ENCODE data around the gene ESYT2. TPM values are rescaled to one million over a fixed set of nuclear protein-coding genes. Genes with fewer than 3 reads are reported as not detected.

Gene ESYT2
- total and polyA plus RNA-seq, 9 of the 15 experiments (the other 6 are each of a cell fraction or from before 2014, with no cell fraction given), result 5.8 to 86.9 (median 64.7) TPM

GRCh38 chr7:158733775-158734494 is 95.4 kb downstream of the ESYT2 start (continued):
- TF ChIP-seq MLLT1 (IDR thresholded peaks at IDR 0.05) (no peak), RBBP5 (IDR thresholded peaks at IDR 0.05; ENCODE audit: borderline replicate concordance, insufficient read depth, low read length, poor library complexity, severe bottlenecking) (no peak)

- FAIRE-seq (no peak), DNase-seq (ENCODE audit: extremely low read depth in 1 of 4, low spot score in 3 of 4) (no peak), ATAC-seq (no peak)
- Histone ChIP-seq H3K79me2 (ENCODE audit: control insufficient read depth, insufficient read depth, low read length) (no peaks in the 10 kb centered on the region), H4K20me1 (replicated peaks; ENCODE audit: control insufficient read depth, insufficient read depth, low read length) (no peaks in the 10 kb centered on the region), H3K9ac (ENCODE audit: insufficient read depth in 1 of 2, low read depth in 2 of 2, low read length in 2 of 2) (no peak overlapping the region), H3K4me2 (ENCODE audit: insufficient read depth, low read length) (no peak overlapping the region), H3K4me3 (no peak overlapping the region), H3K36me3 (ENCODE audit: control insufficient read depth, insufficient read depth, low read length) (peaks cover 76% of the 10 kb centered on the region), H3K4me1 (replicated peaks in 1 of 2; ENCODE audit: control insufficient read depth in 2 of 2, insufficient read depth in 2 of 2, low read length in 2 of 2) (peaks cover 0 to 13% of the 10 kb centered on the region in 2 experiments; a peak in 2 of 5 replicates), H2AFZ (ENCODE audit: low read depth, low read length) (no peak overlapping the region), H3K9me3 (replicated peaks; ENCODE audit: control insufficient read depth, insufficient read depth, low read depth, low read length) (no peaks in the 10 kb centered on the region), H3K27me3 (ENCODE audit: control insufficient read depth in 2 of 2, insufficient read depth in 2 of 2, low read length in 2 of 2) (no peaks in the 10 kb centered on the region), H3K9me1 (ENCODE audit: control insufficient read depth, insufficient read depth, low read length) (no peaks in the 10 kb centered on the region), H3K27ac (ENCODE audit: extremely low read depth, low read depth, low read length) (no peak overlapping the region)
- intact Hi-C loops (cut with micrococcal nuclease), result no loop called here
- ChIA-PET POLR2A (interaction anchor here (0.6 to 2.0 kb wide), 9 partner anchors 8 to 139 kb away, joined by 3 to 6 read pairs (median 3); partner anchors contain the start of gene NCAPG2), CTCF (ENCODE audit: low intra/inter-chr PET ratio) (no interaction called here)
- in situ Hi-C loops (cut with MboI), result no loop called here
- TF ChIP-seq CCNT2 (IDR thresholded peaks at IDR 0.05; ENCODE audit: borderline replicate concordance, extremely low read depth, insufficient read length, low read depth, low read length), result peak; percentile 0
- TF ChIP-seq CEBPZ (IDR thresholded peaks at IDR 0.05; ENCODE audit: borderline replicate concordance, low read depth, low read length), result no peak
- 48% methylated on average over 1 of the region's 1 CpG for WGBS (ENCODE audit: insufficient coverage, low coverage, missing lambda C conversion rate)
- no TSS peak for BruUV-seq (replicated peaks)
Measured at GRCh38 chr7:158733220-158733519, 96.1 kb downstream of the ESYT2 start.

Measured in K562 (cell line).